ENCODE data around the gene SPATA25.
"Not testable (repeated sequence)": the region's sequence is repeated elsewhere in the genome, so short reads cannot be mapped to it uniquely, and the experiment has no call there.

SPATA25 gene

GRCh38 chr20:45902199-45902701, 14.8 kb upstream of the SPATA25 start:
- no peak for TF ChIP-seq CTCF (IDR thresholded peaks at IDR 0.05; ENCODE audit: poor library complexity, severe bottlenecking)
- no peak for ATAC-seq (ENCODE audit: low read depth)
- no peak overlapping the region for H3K4me3 ChIP-seq (ENCODE audit: severe bottlenecking)
- H3K9me3 ChIP-seq (ENCODE audit: severe bottlenecking), result no peaks in the 10 kb centered on the region
- H3K27ac ChIP-seq (ENCODE audit: poor library complexity, severe bottlenecking), result no peak overlapping the region
- DNase-seq (ENCODE audit: low spot score), result no peak
- peaks cover 8% of the 10 kb centered on the region for H3K36me3 ChIP-seq (ENCODE audit: low read depth)
- peaks cover 10% of the 10 kb centered on the region for H3K4me1 ChIP-seq (ENCODE audit: insufficient read depth, poor library complexity, severe bottlenecking)
- H3K27me3 ChIP-seq (ENCODE audit: insufficient read depth, poor library complexity, severe bottlenecking), result no peaks in the 10 kb centered on the region

GRCh38 chr20:45901332-45901731, 13.9 kb upstream of the SPATA25 start:
- peaks cover 10% of the 10 kb centered on the region for H3K4me1 ChIP-seq (ENCODE audit: insufficient read depth, poor library complexity, severe bottlenecking)
- H3K27ac ChIP-seq (ENCODE audit: poor library complexity, severe bottlenecking); H3K27me3 ChIP-seq (ENCODE audit: insufficient read depth, poor library complexity, severe bottlenecking); ATAC-seq (ENCODE audit: low read depth); H3K9me3 ChIP-seq (ENCODE audit: severe bottlenecking); DNase-seq (ENCODE audit: low spot score); H3K4me3 ChIP-seq (ENCODE audit: severe bottlenecking): not testable (repeated sequence)
- H3K36me3 ChIP-seq (ENCODE audit: low read depth), result peaks cover 15% of the 10 kb centered on the region

GRCh38 chr20:45899046-45899835, 11.8 kb upstream of the SPATA25 start:
- DNase-seq (ENCODE audit: low spot score) (no peak), ATAC-seq (ENCODE audit: low read depth) (no peak)
- Histone ChIP-seq H3K27ac (ENCODE audit: poor library complexity, severe bottlenecking) (no peak overlapping the region), H3K27me3 (ENCODE audit: insufficient read depth, poor library complexity, severe bottlenecking) (no peaks in the 10 kb centered on the region), H3K4me3 (ENCODE audit: severe bottlenecking) (no peak overlapping the region), H3K4me1 (ENCODE audit: insufficient read depth, poor library complexity, severe bottlenecking) (no peaks in the 10 kb centered on the region), H3K9me3 (ENCODE audit: severe bottlenecking) (no peaks in the 10 kb centered on the region), H3K36me3 (ENCODE audit: low read depth) (peaks cover 25% of the 10 kb centered on the region)
- TF ChIP-seq CTCF (IDR thresholded peaks at IDR 0.05; ENCODE audit: poor library complexity, severe bottlenecking), result no peak

- H3K4me3 ChIP-seq (ENCODE audit: severe bottlenecking), result no peak overlapping the region
- ATAC-seq (ENCODE audit: low read depth), result no peak
- no peaks in the 10 kb centered on the region for H3K27me3 ChIP-seq (ENCODE audit: insufficient read depth, poor library complexity, severe bottlenecking)
- no peak for TF ChIP-seq CTCF (IDR thresholded peaks at IDR 0.05; ENCODE audit: poor library complexity, severe bottlenecking)
- no peaks in the 10 kb centered on the region for H3K9me3 ChIP-seq (ENCODE audit: severe bottlenecking)
- H3K4me1 ChIP-seq (ENCODE audit: insufficient read depth, poor library complexity, severe bottlenecking), result no peaks in the 10 kb centered on the region
- no peak overlapping the region for H3K27ac ChIP-seq (ENCODE audit: poor library complexity, severe bottlenecking)
- no peak for DNase-seq (ENCODE audit: low spot score)
- H3K36me3 ChIP-seq (ENCODE audit: low read depth), result peaks cover 31% of the 10 kb centered on the region
These were observed 10.9 kb upstream of the SPATA25 start for GRCh38 chr20:45898285-45898684.

GRCh38 chr20:45897692-45898091, 10.3 kb upstream of the SPATA25 start:
- Histone ChIP-seq H3K36me3 (ENCODE audit: low read depth) (peaks cover 36% of the 10 kb centered on the region), H3K4me3 (ENCODE audit: severe bottlenecking) (no peak overlapping the region), H3K4me1 (ENCODE audit: insufficient read depth, poor library complexity, severe bottlenecking) (no peaks in the 10 kb centered on the region), H3K9me3 (ENCODE audit: severe bottlenecking) (no peaks in the 10 kb centered on the region), H3K27me3 (ENCODE audit: insufficient read depth, poor library complexity, severe bottlenecking) (no peaks in the 10 kb centered on the region), H3K27ac (ENCODE audit: poor library complexity, severe bottlenecking) (no peak overlapping the region)
- ATAC-seq (ENCODE audit: low read depth) (no peak), DNase-seq (ENCODE audit: low spot score) (peak; percentile 76)
- TF ChIP-seq CTCF (IDR thresholded peaks at IDR 0.05; ENCODE audit: poor library complexity, severe bottlenecking), result no peak
